ENCODE data around the gene GSE1.

GRCh38 chr16:85589688-85590505, 23.2 kb upstream of the GSE1 start:
- TF ChIP-seq HNRNPUL1 (IDR thresholded peaks at IDR 0.05; ENCODE audit: low read depth, low read length) (no peak), POLR2A (IDR thresholded peaks at IDR 0.05; ENCODE audit: insufficient read depth in 1 of 2, low read depth in 2 of 2, low read length in 2 of 2) (0 out of 4 replicates have a peak, but pooled peaks of 1 of the 2 experiments have one; percentile 19), ZNF207 (IDR thresholded peaks at IDR 0.05; ENCODE audit: borderline replicate concordance) (no peak), PITX1 (CRISPR knock-in tag; IDR thresholded peaks at IDR 0.05) (no peak), MED13 (CRISPR knock-in tag; IDR thresholded peaks at IDR 0.05) (no peak), TBX3 (IDR thresholded peaks at IDR 0.05; ENCODE audit: borderline replicate concordance) (no peak), MTF1 (CRISPR knock-in tag; IDR thresholded peaks at IDR 0.05) (no peak), ZNF746 (CRISPR knock-in tag; IDR thresholded peaks at IDR 0.05) (no peak), ZNF180 (CRISPR knock-in tag; IDR thresholded peaks at IDR 0.05; ENCODE audit: borderline replicate concordance, low read depth) (no peak), ZNF687 (CRISPR knock-in tag; IDR thresholded peaks at IDR 0.05) (no peak), GLI4 (CRISPR knock-in tag; IDR thresholded peaks at IDR 0.05; ENCODE audit: borderline replicate concordance) (no peak)
- TF ChIP-seq, protein P1, sequence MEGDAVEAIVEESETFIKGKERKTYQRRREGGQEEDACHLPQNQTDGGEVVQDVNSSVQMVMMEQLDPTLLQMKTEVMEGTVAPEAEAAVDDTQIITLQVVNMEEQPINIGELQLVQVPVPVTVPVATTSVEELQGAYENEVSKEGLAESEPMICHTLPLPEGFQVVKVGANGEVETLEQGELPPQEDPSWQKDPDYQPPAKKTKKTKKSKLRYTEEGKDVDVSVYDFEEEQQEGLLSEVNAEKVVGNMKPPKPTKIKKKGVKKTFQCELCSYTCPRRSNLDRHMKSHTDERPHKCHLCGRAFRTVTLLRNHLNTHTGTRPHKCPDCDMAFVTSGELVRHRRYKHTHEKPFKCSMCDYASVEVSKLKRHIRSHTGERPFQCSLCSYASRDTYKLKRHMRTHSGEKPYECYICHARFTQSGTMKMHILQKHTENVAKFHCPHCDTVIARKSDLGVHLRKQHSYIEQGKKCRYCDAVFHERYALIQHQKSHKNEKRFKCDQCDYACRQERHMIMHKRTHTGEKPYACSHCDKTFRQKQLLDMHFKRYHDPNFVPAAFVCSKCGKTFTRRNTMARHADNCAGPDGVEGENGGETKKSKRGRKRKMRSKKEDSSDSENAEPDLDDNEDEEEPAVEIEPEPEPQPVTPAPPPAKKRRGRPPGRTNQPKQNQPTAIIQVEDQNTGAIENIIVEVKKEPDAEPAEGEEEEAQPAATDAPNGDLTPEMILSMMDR (CRISPR knock-in tag; IDR thresholded peaks at IDR 0.05), result no peak
- TF ChIP-seq, protein P2, sequence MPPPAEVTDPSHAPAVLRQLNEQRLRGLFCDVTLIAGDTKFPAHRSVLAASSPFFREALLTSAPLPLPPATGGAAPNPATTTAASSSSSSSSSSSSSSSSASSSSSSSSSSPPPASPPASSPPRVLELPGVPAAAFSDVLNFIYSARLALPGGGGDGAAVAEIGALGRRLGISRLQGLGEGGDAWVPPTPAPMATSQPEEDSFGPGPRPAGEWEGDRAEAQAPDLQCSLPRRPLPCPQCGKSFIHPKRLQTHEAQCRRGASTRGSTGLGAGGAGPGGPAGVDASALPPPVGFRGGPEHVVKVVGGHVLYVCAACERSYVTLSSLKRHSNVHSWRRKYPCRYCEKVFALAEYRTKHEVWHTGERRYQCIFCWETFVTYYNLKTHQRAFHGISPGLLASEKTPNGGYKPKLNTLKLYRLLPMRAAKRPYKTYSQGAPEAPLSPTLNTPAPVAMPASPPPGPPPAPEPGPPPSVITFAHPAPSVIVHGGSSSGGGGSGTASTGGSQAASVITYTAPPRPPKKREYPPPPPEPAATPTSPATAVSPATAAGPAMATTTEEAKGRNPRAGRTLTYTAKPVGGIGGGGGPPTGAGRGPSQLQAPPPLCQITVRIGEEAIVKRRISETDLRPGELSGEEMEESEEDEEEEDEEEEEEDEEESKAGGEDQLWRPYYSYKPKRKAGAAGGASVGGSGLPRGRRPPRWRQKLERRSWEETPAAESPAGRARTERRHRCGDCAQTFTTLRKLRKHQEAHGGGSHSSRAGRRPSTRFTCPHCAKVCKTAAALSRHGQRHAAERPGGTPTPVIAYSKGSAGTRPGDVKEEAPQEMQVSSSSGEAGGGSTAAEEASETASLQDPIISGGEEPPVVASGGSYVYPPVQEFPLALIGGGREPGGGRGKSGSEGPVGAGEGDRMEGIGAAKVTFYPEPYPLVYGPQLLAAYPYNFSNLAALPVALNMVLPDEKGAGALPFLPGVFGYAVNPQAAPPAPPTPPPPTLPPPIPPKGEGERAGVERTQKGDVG (CRISPR knock-in tag; IDR thresholded peaks at IDR 0.05; ENCODE audit: borderline replicate concordance), result no peak
